Epithelial cell of esophagus (primary cell): Measurements from ENCODE around the gene AK9.
A peak's percentile ranks its signal among the peaks of the same experiment; 100 is the strongest.

Experiments used
- DNase-seq: peaks from one replicate; pipeline ENCODE4 v3.0.0; 2010; ENCODE audit warnings: low read depth
- H3K4me3 ChIP-seq: 2 replicates; pipeline ENCODE4 v1.5.1; 2011; ENCODE audit warnings: mild to moderate bottlenecking, low read length, control low read depth
- CTCF ChIP-seq: IDR thresholded peaks from 2 replicates; pipeline ENCODE4 v1.5.1; 2011; ENCODE audit warnings: low read depth, mild to moderate bottlenecking, low read length, control low read depth, inconsistent platforms; ENCODE audit not compliant: insufficient read depth; ENCODE audit errors: missing control alignments

Gene AK9

GRCh38 chr6:109456111-109456583, 234.9 kb downstream of the AK9 start:
- H3K4me3 ChIP-seq, result peak overlapping the region; percentile 64
- no peak for TF ChIP-seq CTCF
- no peak for DNase-seq

DNA sequence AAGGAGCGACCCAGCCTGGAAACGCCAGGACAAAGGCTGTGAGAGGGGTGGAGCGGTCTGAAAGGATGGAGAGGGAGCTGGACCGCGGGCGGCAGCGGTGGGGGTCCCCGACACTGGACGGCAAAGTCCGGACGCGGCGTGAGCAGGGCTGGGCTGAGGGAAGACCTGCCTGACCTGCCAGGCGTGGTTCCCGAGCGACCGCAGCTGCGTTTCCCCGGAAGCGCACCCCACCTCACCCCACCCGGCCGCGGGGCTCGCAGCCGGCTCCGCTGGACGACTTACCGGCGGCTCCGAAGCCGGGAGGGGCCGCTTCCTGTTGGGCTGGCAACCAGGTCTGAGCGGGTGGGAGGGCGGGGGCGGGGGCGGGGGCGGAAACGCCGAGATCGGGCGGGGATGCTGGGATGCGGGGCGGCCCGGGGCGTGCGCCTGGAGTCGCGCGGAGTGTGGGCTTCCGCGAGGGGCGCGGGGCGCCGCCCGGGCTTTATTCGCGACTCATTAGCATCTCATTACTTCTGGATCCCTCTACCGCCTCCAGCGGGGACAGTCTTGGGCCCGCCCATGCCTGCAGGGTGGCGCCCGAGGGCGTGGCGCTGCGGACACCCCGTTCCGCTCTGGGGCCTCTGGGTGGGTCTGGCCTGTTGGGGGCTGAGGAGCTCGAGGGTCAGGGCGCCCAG, 235.4 kb downstream of the AK9 start, which contains the start of gene MICAL1:
TSS of gene MICAL1 (minus strand) at position 336 of the 674 bp plus-strand sequence. CDS start 1,576 bp downstream, outside the sequence.
- no peak for TF ChIP-seq CTCF
- peak; percentile 56 for DNase-seq
- H3K4me3 ChIP-seq, result peak within 1 kb of the TSS; percentile 64

DNA sequence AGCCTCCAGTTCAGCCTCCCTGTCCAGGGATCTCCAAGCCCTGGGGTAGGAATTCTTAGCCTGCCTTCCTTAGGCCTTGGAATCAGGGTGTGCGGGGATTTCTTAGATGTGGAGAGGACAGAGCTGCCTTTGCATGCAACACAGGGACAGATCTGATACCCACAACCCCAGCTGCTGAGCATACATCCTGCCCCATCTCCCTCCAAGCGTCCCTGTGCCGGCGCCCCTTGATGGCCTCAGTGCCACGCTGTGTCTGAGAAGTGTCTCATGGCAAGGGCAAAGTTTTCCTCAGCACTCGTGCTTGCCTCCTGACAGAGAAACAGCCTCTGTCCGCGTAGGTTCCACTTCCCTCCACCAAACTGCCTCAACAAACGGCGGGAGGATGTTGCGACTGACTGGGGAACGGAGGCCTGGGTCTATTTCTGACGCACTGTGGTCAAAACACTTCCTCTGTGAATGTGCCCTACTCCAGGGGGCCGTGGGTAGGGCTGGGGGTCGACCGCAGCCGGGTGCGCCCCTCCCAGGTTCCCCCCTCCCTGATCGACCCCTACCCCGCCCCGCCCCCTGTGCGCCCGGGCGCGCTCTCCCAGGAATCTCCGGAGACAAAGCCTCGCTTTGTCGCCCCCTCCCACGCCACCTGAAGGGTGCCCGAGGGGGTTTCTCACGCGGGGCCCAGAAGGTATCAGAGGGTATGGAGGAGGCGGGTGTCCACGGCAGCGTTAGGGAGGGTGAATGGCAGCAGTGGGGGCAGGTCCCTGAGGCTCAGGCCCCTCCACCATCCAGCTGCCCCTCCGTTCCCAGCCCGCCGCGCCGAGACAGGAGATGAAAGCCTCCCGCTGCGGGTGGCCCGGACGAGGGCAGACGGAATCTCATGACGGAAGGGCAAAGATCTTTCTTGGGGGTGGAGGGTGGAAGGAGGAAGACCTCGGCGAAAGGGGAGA, 236.2 kb downstream of the AK9 start:
- H3K4me3 ChIP-seq, result peak overlapping the region; percentile 64
- DNase-seq, result no peak
- no peak for TF ChIP-seq CTCF

DNA sequence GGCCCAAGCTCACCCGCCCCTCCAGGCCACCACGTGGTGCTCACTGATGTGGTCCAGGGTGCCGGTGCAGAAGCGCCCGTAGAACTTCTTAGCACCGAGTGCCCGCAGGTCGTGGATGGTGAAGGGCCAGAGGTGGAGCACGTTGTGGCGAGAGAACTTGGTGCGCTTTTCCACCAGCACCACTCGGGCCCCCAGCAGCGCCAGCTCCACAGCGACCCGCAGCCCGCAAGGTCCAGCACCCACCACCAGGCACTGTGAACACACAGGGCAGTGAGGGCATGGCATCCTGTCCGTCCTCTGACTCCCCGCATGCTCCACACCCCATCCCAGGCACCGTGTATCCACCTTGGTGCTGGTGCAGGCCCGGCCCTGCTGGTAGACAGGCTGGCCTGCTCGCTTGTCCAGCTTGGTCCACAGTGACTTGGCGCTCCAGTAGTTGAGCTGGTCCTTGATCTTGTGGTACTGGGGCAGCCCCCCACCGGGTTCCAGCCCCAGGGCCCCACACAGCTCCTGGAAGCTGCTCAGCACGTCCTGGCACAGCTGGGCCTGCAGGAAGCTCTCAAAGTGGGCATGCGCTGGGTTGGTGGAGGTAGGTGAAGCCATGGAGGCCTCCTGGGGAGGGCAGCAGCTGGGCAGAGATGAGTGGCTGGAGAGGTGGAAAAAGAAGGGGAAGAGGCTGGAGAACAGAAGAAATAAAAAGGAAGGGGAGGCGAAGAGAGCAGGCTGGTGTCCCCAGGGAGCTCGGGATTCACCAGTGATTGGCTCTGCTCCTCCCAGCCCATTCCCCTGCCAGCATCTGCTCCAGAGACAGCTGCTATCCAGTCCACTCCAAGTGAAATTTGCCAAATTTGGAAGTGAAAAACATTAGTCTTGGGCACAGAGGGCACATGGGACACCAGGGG, 237.2 kb downstream of the AK9 start:
- DNase-seq, result no peak
- TF ChIP-seq CTCF, result no peak
- no peak overlapping the region for H3K4me3 ChIP-seq

GRCh38 chr6:109453156-109453555, 237.8 kb downstream of the AK9 start:
- TF ChIP-seq CTCF, result no peak
- no peak for DNase-seq
- H3K4me3 ChIP-seq, result no peak overlapping the region

GRCh38 chr6:109452181-109452580, 238.8 kb downstream of the AK9 start:
- DNase-seq, result no peak
- H3K4me3 ChIP-seq, result no peak overlapping the region
- TF ChIP-seq CTCF, result no peak
